GM12875 (cell line): Measurements from ENCODE around the gene SOHLH2.

Experiments used
- H3K4me3 ChIP-seq: one replicate; pipeline ENCODE4 v1.5.1; 2011; ENCODE audit warnings: low read depth, low read length, control low read depth
- CTCF ChIP-seq: IDR thresholded peaks from 2 replicates; pipeline ENCODE4 v1.5.1; 2011; ENCODE audit warnings: low read depth, mild to moderate bottlenecking, control low read depth, inconsistent platforms, low read length, moderate library complexity, borderline replicate concordance; ENCODE audit not compliant: insufficient read depth

Gene SOHLH2

GRCh38 chr13:36130193-36130551, 84.2 kb downstream of the SOHLH2 start:
- TF ChIP-seq CTCF = no peak

GRCh38 chr13:36129539-36129938, 84.8 kb downstream of the SOHLH2 start:
- no peak overlapping the region for H3K4me3 ChIP-seq
- no peak for TF ChIP-seq CTCF

More at GRCh38 chr13:36130193-36130551, 84.2 kb downstream of the SOHLH2 start:
- no peak overlapping the region for H3K4me3 ChIP-seq

- TF ChIP-seq CTCF = no peak
- no peak overlapping the region for H3K4me3 ChIP-seq
These were observed 87.9 kb downstream of the SOHLH2 start for GRCh38 chr13:36126491-36126890.

- TF ChIP-seq CTCF = no peak
- no peak overlapping the region for H3K4me3 ChIP-seq
These were observed 88.5 kb downstream of the SOHLH2 start for GRCh38 chr13:36125841-36126240.

DNA sequence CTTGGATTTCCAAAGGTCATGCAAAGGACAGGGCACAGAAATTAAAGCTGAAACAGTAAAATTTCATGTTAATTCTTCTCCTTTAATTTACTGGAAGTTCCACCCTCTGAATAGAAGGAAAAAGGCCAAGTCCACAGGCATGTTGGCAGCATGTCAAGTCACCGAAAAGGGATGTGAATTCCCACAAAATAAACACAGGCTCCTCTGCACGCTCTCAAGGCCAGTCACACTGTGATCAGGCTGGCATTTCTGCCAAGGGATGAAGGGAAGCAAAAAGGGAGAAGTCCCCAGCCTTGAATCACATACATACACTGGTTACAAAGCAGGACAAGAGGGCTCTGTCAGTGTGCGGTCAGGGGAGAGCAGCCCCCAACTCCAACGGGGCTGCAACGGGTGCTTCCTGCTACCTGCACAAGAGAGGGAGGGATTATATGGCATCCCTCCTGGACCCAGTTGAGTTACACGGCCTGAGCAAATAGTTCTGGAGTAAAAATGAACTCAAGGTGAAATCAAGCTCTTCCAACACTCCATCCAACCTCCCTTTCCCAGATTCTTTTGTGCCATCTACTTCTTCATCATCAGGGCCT, 90.0 kb downstream of the SOHLH2 start:
- no peak for TF ChIP-seq CTCF
- no peak overlapping the region for H3K4me3 ChIP-seq
